WI38 (cell line): Measurements from ENCODE around the gene RELT.

Experiments used
- H3K4me3 ChIP-seq: 2 replicates; pipeline ENCODE4 v1.5.1; 2011; ENCODE audit warnings: low read depth, mild to moderate bottlenecking, control low read depth, low read length
- CTCF ChIP-seq: IDR thresholded peaks from 2 replicates; pipeline ENCODE4 v1.5.1; 2012; ENCODE audit warnings: low read depth, mild to moderate bottlenecking, control low read depth, low read length

The RELT gene, protein sequence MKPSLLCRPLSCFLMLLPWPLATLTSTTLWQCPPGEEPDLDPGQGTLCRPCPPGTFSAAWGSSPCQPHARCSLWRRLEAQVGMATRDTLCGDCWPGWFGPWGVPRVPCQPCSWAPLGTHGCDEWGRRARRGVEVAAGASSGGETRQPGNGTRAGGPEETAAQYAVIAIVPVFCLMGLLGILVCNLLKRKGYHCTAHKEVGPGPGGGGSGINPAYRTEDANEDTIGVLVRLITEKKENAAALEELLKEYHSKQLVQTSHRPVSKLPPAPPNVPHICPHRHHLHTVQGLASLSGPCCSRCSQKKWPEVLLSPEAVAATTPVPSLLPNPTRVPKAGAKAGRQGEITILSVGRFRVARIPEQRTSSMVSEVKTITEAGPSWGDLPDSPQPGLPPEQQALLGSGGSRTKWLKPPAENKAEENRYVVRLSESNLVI

GRCh38 chr11:73376160-73376802 lies at the start of gene RELT:
TSS of gene RELT (plus strand) at chr11:73376399. CDS start at chr11:73389137, 12,738 bp downstream.
- peak; percentile 82 for TF ChIP-seq CTCF
- H3K4me3 ChIP-seq: peak within 1 kb of the TSS; percentile 73

DNA sequence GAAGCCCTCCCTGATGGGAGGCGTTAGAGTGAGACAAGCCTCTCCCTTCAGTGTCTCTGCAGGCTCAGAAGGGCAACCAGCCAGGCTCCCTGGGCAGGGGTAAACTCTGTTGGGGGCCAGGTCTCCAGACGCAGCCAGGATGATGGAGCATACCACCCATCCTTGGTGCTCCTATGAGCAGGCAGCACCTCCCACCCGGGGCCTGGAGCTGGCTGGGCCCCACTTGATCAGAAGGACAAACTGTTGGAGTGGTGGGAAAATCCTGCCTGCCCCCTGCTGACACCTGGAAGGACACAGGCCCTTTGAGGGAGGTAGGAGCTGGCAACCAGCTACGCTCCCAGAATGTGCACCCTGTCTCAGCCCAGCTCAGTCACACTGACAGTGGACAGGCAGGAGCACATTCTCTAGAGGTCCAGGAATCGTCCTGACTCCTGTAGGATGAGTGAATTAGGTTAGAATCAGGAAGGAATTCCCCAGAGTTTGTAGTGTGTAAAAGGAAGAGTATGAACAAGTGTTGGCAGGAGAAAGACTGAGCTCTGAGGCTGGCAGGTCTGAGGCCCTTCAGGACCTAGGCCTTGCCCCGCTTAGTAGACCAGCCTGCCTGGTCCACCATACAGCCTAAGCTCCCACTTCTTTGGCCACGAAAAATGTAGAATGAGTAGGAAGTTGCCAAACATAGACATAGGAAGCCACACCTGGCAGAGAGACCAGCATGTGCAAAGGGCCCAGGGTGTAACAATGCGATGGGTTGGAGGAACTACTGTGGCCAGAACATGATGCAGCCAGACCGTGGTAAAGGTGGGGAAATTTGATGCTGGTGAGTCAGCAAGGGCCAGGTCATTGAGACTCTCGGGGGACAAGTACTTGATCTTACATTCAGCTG lies 49.0 kb upstream of the RELT start:
- no peak overlapping the region for H3K4me3 ChIP-seq
- no peak for TF ChIP-seq CTCF

DNA sequence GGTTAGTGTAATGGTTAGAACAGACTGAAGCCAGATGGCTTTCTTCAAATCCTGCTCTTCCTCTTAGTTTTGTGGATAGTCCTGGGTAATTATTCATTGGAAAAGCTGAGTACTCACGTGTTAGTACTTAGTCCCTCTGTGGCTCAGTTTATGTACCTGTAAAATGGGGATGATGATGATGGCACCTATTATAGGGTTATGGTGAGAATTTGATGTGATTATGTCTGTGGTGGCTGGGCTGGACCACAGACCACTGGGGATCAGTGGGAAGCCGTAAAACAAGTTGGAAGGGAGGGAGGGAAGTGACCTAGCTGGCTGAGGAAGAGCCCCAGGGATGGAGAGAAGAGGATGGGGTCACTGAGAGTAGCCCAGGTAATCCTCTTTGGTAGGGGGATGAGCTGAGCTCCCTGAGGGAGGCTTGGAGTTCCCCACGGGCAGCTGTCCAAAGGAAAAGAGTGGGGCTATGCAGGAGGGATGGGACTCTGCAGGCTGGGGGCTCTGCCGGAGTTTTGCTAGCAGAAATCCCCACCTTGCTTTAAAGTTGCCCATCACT lies 48.3 kb upstream of the RELT start:
- H3K4me3 ChIP-seq: no peak overlapping the region
- TF ChIP-seq CTCF: no peak

DNA sequence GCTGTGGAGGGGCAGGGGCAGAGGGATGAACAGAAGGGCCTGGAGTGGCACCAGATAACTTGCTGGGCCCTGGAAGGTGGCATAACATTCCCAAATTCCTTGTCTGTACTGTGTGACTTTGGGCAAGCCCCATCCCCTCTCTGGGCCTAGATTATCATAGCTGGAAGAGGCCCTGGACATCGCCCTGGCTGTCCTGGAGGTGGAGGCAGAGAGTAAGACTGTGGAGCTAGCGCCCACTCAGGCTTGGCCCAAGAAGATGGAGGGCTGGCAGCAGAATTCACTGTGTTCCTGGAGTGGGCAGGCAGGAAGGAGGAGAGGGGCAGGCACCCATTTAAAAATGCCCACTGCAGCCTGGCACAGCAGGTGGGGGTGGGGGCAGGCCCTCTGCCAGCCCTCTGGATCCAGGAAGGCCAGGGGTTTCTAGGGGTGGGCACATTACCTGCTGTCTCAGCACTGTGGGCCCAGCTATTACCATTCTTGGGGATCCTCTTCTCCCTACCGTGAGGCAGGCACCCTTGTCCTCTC lies 45.6 kb upstream of the RELT start:
- TF ChIP-seq CTCF: peak; percentile 49
- H3K4me3 ChIP-seq: no peak overlapping the region

GRCh38 chr11:73331138-73331916 lies 44.9 kb upstream of the RELT start:
- no peak for TF ChIP-seq CTCF
- no peak overlapping the region for H3K4me3 ChIP-seq

GRCh38 chr11:73333173-73333572 lies 43.0 kb upstream of the RELT start:
- H3K4me3 ChIP-seq: no peak overlapping the region
- no peak for TF ChIP-seq CTCF
